Left lung (tissue), 10 donors: ENCODE results near the gene GAS2L3. TPM values are rescaled to one million over a fixed set of nuclear protein-coding genes. Genes with fewer than 3 reads are reported as not detected.

Experiments
- ATAC-seq: fragments of 200-7000 bp; cut with Tn5 transposase; one replicate; pipeline ENCODE4 v1.9.1; 2020; ENCODE audit warnings: moderate library complexity
- DNase-seq, 4 donors: peaks; one replicate each; pipeline ENCODE4 v3.0.0-alpha.2; 2013 to 2020
- H3K27ac ChIP-seq, 2 donors: fragments of 200-600 bp; sonication (generic) in 1 of 2; one replicate each; pipeline versions ENCODE4 v1.5.0 to v1.8.0; 2020 to 2021
- H3K27me3 ChIP-seq, 2 donors: fragments of 200-600 bp; sonication (generic) in 1 of 2; one replicate each; pipeline versions ENCODE4 v1.5.0 to v1.8.0; 2020 to 2021
- H3K36me3 ChIP-seq, 2 donors: fragments of 200-600 bp; sonication (generic) in 1 of 2; one replicate each; pipeline versions ENCODE4 v1.5.0 to v1.8.0; 2020 to 2021
- H3K4me1 ChIP-seq, 2 donors: fragments of 200-600 bp; one replicate each; pipeline ENCODE4 v1.8.0; 2021
- H3K4me3 ChIP-seq, 2 donors: fragments of 200-600 bp; sonication (generic) in 1 of 2; one replicate each; pipeline versions ENCODE4 v1.5.0 to v1.8.0; 2020 to 2021; ENCODE audit warnings: mild to moderate bottlenecking in 1 of 2
- H3K9me3 ChIP-seq, 2 donors: fragments of 200-600 bp; sonication (generic) in 1 of 2; one replicate each; pipeline versions ENCODE4 v1.5.0 to v1.8.0; 2020 to 2021
- intact Hi-C, 2 donors: fragments of 100-400 bp; cut with DNase I; formaldehyde crosslinking; loops; one replicate each; pipeline versions ENCODE4 v1.11.2 to v1.14.2; 2022
- polyA plus RNA-seq, 6 donors: library from polyadenylated mRNA; unstranded; fragments of 120-200 nt; gene quantifications; one replicate each; pipeline ENCODE4 v1.2.1, GENCODE V29; 2013; ENCODE audit not compliant: insufficient read length in 6 of 6
- total RNA-seq, 2 donors: library from RNA; stranded (reverse); fragmentation: NEBNext Ultra II Directional; extraction: Animal tissue kit (Norgen Biotek cat#: 25700); gene quantifications; one replicate each; pipeline ENCODE4 v1.2.1, GENCODE V29; 2021
- TF ChIP-seq, protein P1 (sequence below), 2 donors: fragments of 200-600 bp; sonication (generic) in 1 of 2; IDR thresholded peaks; one replicate each; pipeline versions ENCODE4 v1.5.0 to v1.8.0; 2021; ENCODE audit warnings: antibody characterized with exemption in 2 of 2
- donor health status: DM: no; HTN: yes; CAD: no.
- donor health status: DM: no; HTN: no; CAD: no.

GAS2L3 gene
- total and polyA plus RNA-seq, 8 donors: 14.7 to 38.2 (median 23.4) TPM

DNA sequence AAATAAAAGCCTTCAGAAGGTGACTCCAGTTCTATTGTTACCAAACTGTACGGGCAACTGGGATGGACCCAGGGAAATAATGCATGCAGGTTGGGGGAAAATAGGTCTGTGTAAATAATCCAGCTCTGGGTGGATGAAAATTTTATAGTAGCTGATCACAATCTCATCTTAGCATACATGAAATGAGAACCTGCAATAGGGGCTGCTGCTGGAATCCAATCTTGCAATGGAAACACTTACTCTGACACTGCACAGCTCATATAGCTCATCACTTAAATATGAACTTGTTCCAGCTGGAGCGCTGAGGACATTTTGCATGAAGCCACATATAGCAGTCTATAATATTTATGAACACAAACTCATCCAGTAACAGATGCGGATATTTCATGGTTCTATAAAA is 40.1 kb upstream of the GAS2L3 start:
- Histone ChIP-seq H3K4me3 (no peak overlapping the region), H3K4me1 (no peaks in the 10 kb centered on the region), H3K27ac (no peak overlapping the region), H3K36me3 (no peaks in the 10 kb centered on the region), H3K27me3 (peaks cover 0 to 11% of the 10 kb centered on the region in 2 donors), H3K9me3 (no peaks in the 10 kb centered on the region)
- TF ChIP-seq, protein P1, sequence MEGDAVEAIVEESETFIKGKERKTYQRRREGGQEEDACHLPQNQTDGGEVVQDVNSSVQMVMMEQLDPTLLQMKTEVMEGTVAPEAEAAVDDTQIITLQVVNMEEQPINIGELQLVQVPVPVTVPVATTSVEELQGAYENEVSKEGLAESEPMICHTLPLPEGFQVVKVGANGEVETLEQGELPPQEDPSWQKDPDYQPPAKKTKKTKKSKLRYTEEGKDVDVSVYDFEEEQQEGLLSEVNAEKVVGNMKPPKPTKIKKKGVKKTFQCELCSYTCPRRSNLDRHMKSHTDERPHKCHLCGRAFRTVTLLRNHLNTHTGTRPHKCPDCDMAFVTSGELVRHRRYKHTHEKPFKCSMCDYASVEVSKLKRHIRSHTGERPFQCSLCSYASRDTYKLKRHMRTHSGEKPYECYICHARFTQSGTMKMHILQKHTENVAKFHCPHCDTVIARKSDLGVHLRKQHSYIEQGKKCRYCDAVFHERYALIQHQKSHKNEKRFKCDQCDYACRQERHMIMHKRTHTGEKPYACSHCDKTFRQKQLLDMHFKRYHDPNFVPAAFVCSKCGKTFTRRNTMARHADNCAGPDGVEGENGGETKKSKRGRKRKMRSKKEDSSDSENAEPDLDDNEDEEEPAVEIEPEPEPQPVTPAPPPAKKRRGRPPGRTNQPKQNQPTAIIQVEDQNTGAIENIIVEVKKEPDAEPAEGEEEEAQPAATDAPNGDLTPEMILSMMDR (IDR thresholded peaks at IDR 0.05): no peak
- no peak for ATAC-seq
- no peak for DNase-seq
- intact Hi-C loops: no loop called here

DNA sequence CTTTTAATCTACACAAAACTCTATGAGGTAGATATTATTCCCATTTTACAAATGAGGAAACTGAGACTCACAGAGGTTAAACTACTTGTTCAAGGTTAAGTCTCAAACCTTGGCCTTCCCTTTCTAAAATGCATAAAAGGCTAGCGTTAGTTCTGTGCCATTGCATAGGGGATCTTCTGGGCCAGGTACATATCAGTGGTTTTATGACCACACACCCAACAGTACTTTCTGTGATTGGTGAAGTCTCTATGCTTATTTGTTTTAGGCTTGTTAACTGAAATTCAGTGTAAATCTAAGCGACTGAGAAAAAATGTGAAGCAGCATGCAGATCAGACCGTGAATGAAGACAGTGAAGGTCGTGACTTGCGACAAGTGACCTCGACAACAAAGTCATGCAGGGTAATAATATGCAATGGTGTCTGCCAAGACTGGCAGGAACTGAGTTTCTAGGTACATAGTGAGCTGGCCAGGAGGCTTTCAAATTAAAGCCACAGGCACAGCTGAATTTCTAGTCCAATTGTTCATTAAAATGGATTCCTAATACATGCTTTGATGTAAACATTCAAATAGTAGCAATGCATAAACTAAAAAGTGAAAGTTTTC is 38.8 kb upstream of the GAS2L3 start:
- no peak overlapping the region for H3K4me3 ChIP-seq
- no peak overlapping the region for H3K27ac ChIP-seq
- H3K4me1 ChIP-seq: no peaks in the 10 kb centered on the region
- H3K36me3 ChIP-seq: no peaks in the 10 kb centered on the region
- TF ChIP-seq, protein P1 (IDR thresholded peaks at IDR 0.05): no peak
- DNase-seq (no peak), ATAC-seq (no peak)
- H3K27me3 ChIP-seq: peaks cover 0 to 11% of the 10 kb centered on the region in 2 donors
- intact Hi-C loops: no loop called here
- no peaks in the 10 kb centered on the region for H3K9me3 ChIP-seq

DNA sequence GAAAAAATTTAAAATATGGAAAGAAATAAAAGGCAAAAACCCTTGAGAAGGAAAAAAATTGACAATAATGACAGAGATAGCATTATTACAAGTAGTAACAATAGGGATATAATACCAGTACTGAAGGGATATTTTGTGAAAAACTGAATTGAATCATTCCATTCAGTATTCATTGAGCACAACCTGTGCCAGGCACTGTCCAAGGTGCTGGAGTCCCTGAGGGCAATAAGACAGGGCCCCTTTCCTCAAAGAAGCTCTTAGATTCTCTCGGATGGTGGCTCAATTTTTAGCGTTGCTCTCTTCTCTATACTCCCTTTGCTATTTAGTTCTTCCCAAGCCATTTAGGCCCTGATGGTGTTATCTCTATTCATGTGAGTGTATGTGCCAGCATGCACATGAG is 34.3 kb upstream of the GAS2L3 start:
- H3K4me1 ChIP-seq: no peaks in the 10 kb centered on the region
- ATAC-seq (peak; percentile 61), DNase-seq (peak in 2 of 4 donors; percentile 41 to 58)
- no peak overlapping the region for H3K27ac ChIP-seq
- intact Hi-C loops: no loop called here
- TF ChIP-seq, protein P1 (IDR thresholded peaks at IDR 0.05): no peak
- H3K27me3 ChIP-seq: no peaks in the 10 kb centered on the region
- no peak overlapping the region for H3K4me3 ChIP-seq
- no peaks in the 10 kb centered on the region for H3K9me3 ChIP-seq
- no peaks in the 10 kb centered on the region for H3K36me3 ChIP-seq

DNA sequence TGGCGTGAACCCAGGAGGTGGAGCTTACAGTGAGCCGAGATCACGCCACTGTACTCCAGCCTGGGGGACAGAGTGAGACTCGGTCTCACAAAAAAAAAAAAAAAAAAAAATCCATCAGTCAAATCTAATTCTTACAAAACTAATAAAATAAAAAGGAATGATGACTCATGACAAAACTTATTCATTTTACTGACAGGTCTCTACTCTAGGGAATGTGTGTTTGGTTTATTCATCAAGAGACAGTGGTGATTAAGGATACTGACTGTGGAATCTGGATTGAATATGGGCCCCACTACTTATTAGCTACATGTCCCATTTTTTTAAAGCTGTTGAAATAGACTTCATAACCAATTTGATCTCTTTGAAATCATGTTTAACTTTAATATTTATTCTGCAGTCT is 29.3 kb upstream of the GAS2L3 start:
- intact Hi-C loops: no loop called here
- Histone ChIP-seq H3K27ac (no peak overlapping the region), H3K27me3 (no peaks in the 10 kb centered on the region), H3K4me1 (no peaks in the 10 kb centered on the region), H3K36me3 (no peaks in the 10 kb centered on the region), H3K9me3 (no peaks in the 10 kb centered on the region), H3K4me3 (no peak overlapping the region)
- ATAC-seq (no peak), DNase-seq (no peak)
- TF ChIP-seq, protein P1 (IDR thresholded peaks at IDR 0.05): no peak

GRCh38 chr12:100545092-100545491 is 28.4 kb upstream of the GAS2L3 start:
- no peak for DNase-seq
- Histone ChIP-seq H3K27ac (no peak overlapping the region), H3K4me3 (no peak overlapping the region), H3K9me3 (no peaks in the 10 kb centered on the region), H3K36me3 (no peaks in the 10 kb centered on the region), H3K4me1 (no peaks in the 10 kb centered on the region), H3K27me3 (no peaks in the 10 kb centered on the region)
- intact Hi-C loops: no loop called here
- TF ChIP-seq, protein P1 (IDR thresholded peaks at IDR 0.05): no peak
- no peak for ATAC-seq
